ENCODE measurements around the gene KCTD14.

- TF ChIP-seq BRF2 (IDR thresholded peaks at IDR 0.05; ENCODE audit: borderline replicate concordance, insufficient read depth, insufficient read length), result no peak
- TF ChIP-seq ATF3 (IDR thresholded peaks at IDR 0.05), result no peak
- no peak for TF ChIP-seq ATF3 (CRISPR knock-in tag; conservative IDR thresholded peaks at IDR 0.05)
- no peak for TF ChIP-seq ZBTB17 (CRISPR knock-in tag; IDR thresholded peaks at IDR 0.05)
- no peak for TF ChIP-seq MAZ (CRISPR knock-in tag; conservative IDR thresholded peaks at IDR 0.05 in 1 of 2, IDR thresholded peaks at IDR 0.05 in 1 of 2)
- no peak for TF ChIP-seq ZBTB11 (CRISPR knock-in tag; IDR thresholded peaks at IDR 0.05)
- no peak for TF ChIP-seq E4F1 (CRISPR knock-in tag; IDR thresholded peaks at IDR 0.05; ENCODE audit: borderline replicate concordance)
- no peak for TF ChIP-seq USF2 (CRISPR knock-in tag; IDR thresholded peaks at IDR 0.05)
- no peak for TF ChIP-seq SREBF2 (CRISPR knock-in tag; IDR thresholded peaks at IDR 0.05)
- TF ChIP-seq BHLHE40 (IDR thresholded peaks at IDR 0.05; ENCODE audit: low read length), result no peak
- TF ChIP-seq SMC3 (conservative IDR thresholded peaks at IDR 0.05; ENCODE audit: insufficient read depth, low read depth, low read length), result no peak
Observed at GRCh38 chr11:78009062-78009461, 14.0 kb downstream of the KCTD14 start.
